ENCODE data around the gene REST. TPM values are rescaled to one million over a fixed set of nuclear protein-coding genes. Genes with fewer than 3 reads are reported as not detected.
A peak's percentile ranks its signal among the peaks of the same experiment; 100 is the strongest.

Gene REST
- total and polyA plus RNA-seq, 9 of the 15 experiments (the other 6 are each of a cell fraction or from before 2014, with no cell fraction given), result 2.9 to 24.0 (median 19.2) TPM

DNA sequence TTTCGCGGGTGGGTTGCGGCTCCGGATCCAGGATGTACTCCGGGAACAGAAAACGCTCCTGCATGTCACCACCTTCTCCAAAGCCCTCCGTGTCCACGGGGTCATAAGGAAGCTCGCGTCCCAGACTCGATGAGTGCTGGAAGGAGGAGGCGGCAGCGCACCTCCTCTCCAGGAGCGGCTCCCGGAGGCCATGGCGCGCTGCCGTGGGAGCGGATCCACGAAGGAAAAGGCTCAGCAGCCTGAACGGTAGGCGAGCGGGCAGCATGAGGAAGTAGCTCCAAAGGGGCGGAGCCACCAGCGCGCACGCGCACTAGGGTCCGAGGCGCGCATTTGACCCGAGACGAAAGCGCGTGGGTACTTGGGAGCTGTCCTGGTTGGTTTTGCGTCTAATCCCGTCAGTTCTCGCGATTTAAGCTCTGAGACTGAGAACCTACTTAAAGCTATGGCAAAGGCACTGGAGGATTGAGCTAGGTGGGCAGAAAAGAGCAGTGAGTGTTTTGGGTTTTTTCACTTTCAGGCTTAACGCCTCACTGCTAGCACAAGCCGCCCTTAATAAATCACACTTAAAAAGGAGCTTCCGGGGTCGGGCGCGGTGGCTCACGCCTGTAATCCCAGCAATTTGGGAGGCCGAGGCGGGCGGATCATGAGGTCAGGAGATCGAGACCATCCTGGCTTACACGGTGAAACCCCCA lies 69.8 kb downstream of the REST start, which contains the start of gene NOA1:
NOA1 (minus strand) TSS at position 286 of the 692 bp plus-strand sequence; CDS start at position 265, 21 bp downstream.
- under 1% methylated on average over 45 of the region's 51 CpGs for WGBS (ENCODE audit: insufficient coverage, low coverage, missing lambda C conversion rate)
- peak; percentile 97 for FAIRE-seq
- no peaks in the 10 kb centered on the region for H3K9me1 ChIP-seq (ENCODE audit: control insufficient read depth, insufficient read depth, low read length)
- H3K9me3 ChIP-seq (replicated peaks; ENCODE audit: control insufficient read depth, insufficient read depth, low read depth, low read length), result no peaks in the 10 kb centered on the region; the same call in 1 of the 2 replicates
- H3K4me3 ChIP-seq, result peak within 1 kb of the TSS; percentile 98
- ChIA-PET POLR2A (interaction anchor here (0.6 to 6.3 kb wide), 11 partner anchors 8 to 70 kb away, joined by 3 to 61 read pairs (median 5); partner anchors contain the start of gene REST), CTCF (ENCODE audit: low intra/inter-chr PET ratio) (no interaction called here)
- peaks cover 23 to 36% of the 10 kb centered on the region in 2 experiments; a peak in 4 of 5 replicates for H3K4me1 ChIP-seq (replicated peaks in 1 of 2; ENCODE audit: control insufficient read depth in 2 of 2, insufficient read depth in 2 of 2, low read length in 2 of 2)
- H3K36me3 ChIP-seq (ENCODE audit: control insufficient read depth, insufficient read depth, low read length), result peaks cover 42% of the 10 kb centered on the region
- peak within 1 kb of the TSS; percentile 100 for H3K4me2 ChIP-seq (ENCODE audit: insufficient read depth, low read length)
- intact Hi-C loops (cut with micrococcal nuclease), result loop anchor here (5.0 kb wide), 1 partner anchor 70 kb away; the partner anchor contains the start of gene REST
- peak within 1 kb of the TSS; percentile 94 for H3K27ac ChIP-seq (ENCODE audit: extremely low read depth, low read depth, low read length)
- no peaks in the 10 kb centered on the region for H3K27me3 ChIP-seq (ENCODE audit: control insufficient read depth in 2 of 2, insufficient read depth in 2 of 2, low read length in 2 of 2)
- peaks cover 28% of the 10 kb centered on the region for H4K20me1 ChIP-seq (replicated peaks; ENCODE audit: control insufficient read depth, insufficient read depth, low read length)
- in situ Hi-C loops (cut with MboI), result no loop called here
- peak; percentile 78 for ATAC-seq
- DNase-seq (ENCODE audit: extremely low read depth in 1 of 4, low spot score in 3 of 4), result peak; percentile 88 to 99 (median 90)
- peak within 1 kb of the TSS; percentile 94 for H2AFZ ChIP-seq (ENCODE audit: low read depth, low read length)
- H3K79me2 ChIP-seq (ENCODE audit: control insufficient read depth, insufficient read depth, low read length), result peaks cover 82% of the 10 kb centered on the region
- H3K9ac ChIP-seq (ENCODE audit: insufficient read depth in 1 of 2, low read depth in 2 of 2, low read length in 2 of 2), result peak within 1 kb of the TSS; percentile 96 to 99
- no TSS peak for BruUV-seq (replicated peaks)
- TF ChIP-seq FOXK1 (CRISPR knock-in tag; IDR thresholded peaks at IDR 0.05; ENCODE audit: borderline replicate concordance) (0 out of 2 replicates have a peak, but pooled peaks have one; percentile 35), PURB (CRISPR knock-in tag; IDR thresholded peaks at IDR 0.05; ENCODE audit: low read depth) (no peak), SIRT6 (IDR thresholded peaks at IDR 0.05; ENCODE audit: low read depth, low read length) (no peak), CHD4 (IDR thresholded peaks at IDR 0.05; ENCODE audit: insufficient read depth, insufficient replicate concordance, low read depth, low read length, poor library complexity, severe bottlenecking) (no peak), MYC (IDR thresholded peaks at IDR 0.05; ENCODE audit: low read depth, low read length) (peak; percentile 82), MYC (CRISPR knock-in tag; IDR thresholded peaks at IDR 0.05; ENCODE audit: borderline replicate concordance, low read depth) (no peak), LCOR (CRISPR knock-in tag; IDR thresholded peaks at IDR 0.05) (peak; percentile 53; the same call in 1 of the 2 replicates), KDM1A (IDR thresholded peaks at IDR 0.05) (no peak), DMBX1 (CRISPR knock-in tag; IDR thresholded peaks at IDR 0.05; ENCODE audit: borderline replicate concordance) (no peak), ELF1 (tag; IDR thresholded peaks at IDR 0.05) (peak; percentile 49), ATF1 (CRISPR knock-in tag; IDR thresholded peaks at IDR 0.05) (no peak), ATF1 (tag; IDR thresholded peaks at IDR 0.05) (no peak; the same call in 1 of the 2 replicates), ZNF239 (CRISPR knock-in tag; IDR thresholded peaks at IDR 0.05) (no peak), CBX5 (IDR thresholded peaks at IDR 0.05; ENCODE audit: borderline replicate concordance, low read depth) (no peak), ETS2 (tag; IDR thresholded peaks at IDR 0.05; ENCODE audit: borderline replicate concordance, poor library complexity, severe bottlenecking) (no peak)
- TF ChIP-seq, protein P1, sequence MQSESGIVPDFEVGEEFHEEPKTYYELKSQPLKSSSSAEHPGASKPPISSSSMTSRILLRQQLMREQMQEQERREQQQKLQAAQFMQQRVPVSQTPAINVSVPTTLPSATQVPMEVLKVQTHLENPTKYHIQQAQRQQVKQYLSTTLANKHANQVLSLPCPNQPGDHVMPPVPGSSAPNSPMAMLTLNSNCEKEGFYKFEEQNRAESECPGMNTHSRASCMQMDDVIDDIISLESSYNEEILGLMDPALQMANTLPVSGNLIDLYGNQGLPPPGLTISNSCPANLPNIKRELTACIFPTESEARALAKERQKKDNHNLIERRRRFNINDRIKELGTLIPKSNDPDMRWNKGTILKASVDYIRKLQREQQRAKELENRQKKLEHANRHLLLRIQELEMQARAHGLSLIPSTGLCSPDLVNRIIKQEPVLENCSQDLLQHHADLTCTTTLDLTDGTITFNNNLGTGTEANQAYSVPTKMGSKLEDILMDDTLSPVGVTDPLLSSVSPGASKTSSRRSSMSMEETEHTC (IDR thresholded peaks at IDR 0.05), result no peak
- TF ChIP-seq, protein P2, sequence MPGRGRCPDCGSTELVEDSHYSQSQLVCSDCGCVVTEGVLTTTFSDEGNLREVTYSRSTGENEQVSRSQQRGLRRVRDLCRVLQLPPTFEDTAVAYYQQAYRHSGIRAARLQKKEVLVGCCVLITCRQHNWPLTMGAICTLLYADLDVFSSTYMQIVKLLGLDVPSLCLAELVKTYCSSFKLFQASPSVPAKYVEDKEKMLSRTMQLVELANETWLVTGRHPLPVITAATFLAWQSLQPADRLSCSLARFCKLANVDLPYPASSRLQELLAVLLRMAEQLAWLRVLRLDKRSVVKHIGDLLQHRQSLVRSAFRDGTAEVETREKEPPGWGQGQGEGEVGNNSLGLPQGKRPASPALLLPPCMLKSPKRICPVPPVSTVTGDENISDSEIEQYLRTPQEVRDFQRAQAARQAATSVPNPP (IDR thresholded peaks at IDR 0.05; ENCODE audit: borderline replicate concordance, insufficient read depth, insufficient read length), result no peak
- TF ChIP-seq, protein P3, sequence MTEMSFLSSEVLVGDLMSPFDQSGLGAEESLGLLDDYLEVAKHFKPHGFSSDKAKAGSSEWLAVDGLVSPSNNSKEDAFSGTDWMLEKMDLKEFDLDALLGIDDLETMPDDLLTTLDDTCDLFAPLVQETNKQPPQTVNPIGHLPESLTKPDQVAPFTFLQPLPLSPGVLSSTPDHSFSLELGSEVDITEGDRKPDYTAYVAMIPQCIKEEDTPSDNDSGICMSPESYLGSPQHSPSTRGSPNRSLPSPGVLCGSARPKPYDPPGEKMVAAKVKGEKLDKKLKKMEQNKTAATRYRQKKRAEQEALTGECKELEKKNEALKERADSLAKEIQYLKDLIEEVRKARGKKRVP (CRISPR knock-in tag; IDR thresholded peaks at IDR 0.05), result no peak

Data from K562 (cell line).